GM12891 (cell line): Measurements from ENCODE around the gene CDH23.
"Not testable (repeated sequence)": the region's sequence is repeated elsewhere in the genome, so short reads cannot be mapped to it uniquely, and the experiment has no call there.

Experiments used
- DNase-seq: peaks from one replicate; pipeline ENCODE4 v3.0.0; 2011; ENCODE audit warnings: low spot score; ENCODE audit not compliant: insufficient read length
- FAIRE-seq: peaks from 2 replicates; lab custom pipeline; 2011; peaks lifted over from hg19 to GRCh38; lab: Jason Lieb, UNC
- PAX5 ChIP-seq: IDR thresholded peaks from 2 replicates; pipeline ENCODE4 v1.6.1; 2011; ENCODE audit warnings: low read length, moderate library complexity, mild to moderate bottlenecking; ENCODE audit not compliant: insufficient read depth, severe bottlenecking
- POLR2A ChIP-seq: IDR thresholded peaks from 2 replicates; pipeline ENCODE4 v1.6.1; 2011; ENCODE audit warnings: low read depth, low read length, control low read depth
- POLR2AphosphoS5 ChIP-seq: IDR thresholded peaks from 2 replicates; pipeline ENCODE4 v1.6.1; 2011; ENCODE audit warnings: low read depth, low read length, control low read depth
- POU2F2 ChIP-seq: IDR thresholded peaks from 2 replicates; pipeline ENCODE4 v1.6.1; 2011; ENCODE audit warnings: low read depth, mild to moderate bottlenecking, control low read depth, low read length, moderate library complexity
- SPI1 ChIP-seq: IDR thresholded peaks from 2 replicates; pipeline ENCODE4 v1.6.1; 2011; ENCODE audit warnings: low read depth, low read length, control low read depth
- TAF1 ChIP-seq: IDR thresholded peaks from 2 replicates; pipeline ENCODE4 v1.6.1; 2011; ENCODE audit warnings: low read depth, low read length, control low read depth

CDH23 gene

DNA sequence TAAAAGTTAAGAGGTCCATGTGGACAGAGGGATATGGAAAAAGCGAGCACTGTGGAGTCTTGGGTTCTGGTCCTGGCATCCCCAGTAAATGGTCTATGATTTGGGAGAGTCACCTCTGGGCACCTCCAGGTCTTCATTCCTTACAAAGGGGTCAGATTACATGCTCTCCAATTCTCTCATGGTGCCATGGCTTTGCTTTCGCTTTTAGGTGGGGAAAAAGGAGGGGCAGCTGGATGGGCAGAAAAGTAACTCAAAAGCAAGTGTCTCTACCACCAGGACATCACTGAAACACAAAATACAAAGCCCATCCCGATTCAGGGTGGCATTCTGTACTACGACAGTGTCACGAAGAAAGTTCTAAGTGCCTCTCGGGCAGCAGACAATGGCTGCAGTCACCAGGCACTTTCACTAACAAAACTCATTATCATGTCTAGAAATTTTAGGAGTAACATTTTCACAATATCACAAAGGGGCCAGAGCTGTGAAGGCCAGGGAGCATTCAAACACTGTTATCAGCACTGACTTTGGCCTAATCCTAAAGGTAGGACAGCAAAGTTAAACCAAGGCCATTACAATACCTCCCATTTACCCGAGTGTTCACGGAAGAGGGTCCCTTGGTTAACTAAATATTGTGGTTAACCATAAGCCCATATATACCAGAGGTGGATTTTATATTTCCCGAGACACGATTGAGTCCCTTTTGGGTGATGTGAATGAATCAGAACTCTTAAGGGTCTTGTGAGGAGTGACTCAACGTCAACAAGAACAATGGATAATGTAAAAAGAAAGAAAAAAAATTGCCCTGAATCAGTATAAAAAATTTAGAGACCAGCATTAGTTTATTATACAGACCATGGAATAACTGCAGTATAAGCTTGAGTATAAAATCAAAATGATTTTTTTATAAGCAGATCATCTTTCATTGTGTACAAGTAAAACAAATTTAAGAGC, 451.9 kb downstream of the CDH23 start:
- FAIRE-seq: no peak
- TF ChIP-seq SPI1 (no peak), TAF1 (no peak), POLR2AphosphoS5 (no peak), POLR2A (no peak), PAX5 (no peak), POU2F2 (no peak)
- no peak for DNase-seq

DNA sequence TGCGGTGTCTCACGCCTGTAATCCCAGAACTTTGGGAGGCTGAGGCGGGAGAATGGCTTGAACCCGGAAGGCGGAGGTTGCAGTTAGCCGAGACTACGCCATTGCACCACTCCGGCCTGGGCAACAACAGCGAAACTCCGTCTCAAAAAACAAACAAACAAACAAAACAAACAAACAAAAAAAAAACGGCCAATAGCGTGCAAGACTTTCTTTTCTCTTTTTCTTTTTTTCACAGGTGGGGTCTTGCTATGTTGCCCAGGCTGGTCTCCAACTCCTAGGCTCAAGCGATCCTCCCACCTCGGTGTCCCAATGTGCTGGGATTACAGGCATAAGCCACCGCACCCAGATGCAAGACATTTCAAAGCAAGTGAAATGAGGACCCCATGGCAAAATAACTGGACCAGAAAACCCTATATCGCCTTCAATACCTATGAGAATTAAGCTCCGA, 452.8 kb downstream of the CDH23 start:
- FAIRE-seq (no peak), DNase-seq (no peak)
- TF ChIP-seq PAX5 (no peak), POLR2AphosphoS5 (no peak), POU2F2 (no peak), POLR2A (no peak), TAF1 (no peak), SPI1 (no peak)

DNA sequence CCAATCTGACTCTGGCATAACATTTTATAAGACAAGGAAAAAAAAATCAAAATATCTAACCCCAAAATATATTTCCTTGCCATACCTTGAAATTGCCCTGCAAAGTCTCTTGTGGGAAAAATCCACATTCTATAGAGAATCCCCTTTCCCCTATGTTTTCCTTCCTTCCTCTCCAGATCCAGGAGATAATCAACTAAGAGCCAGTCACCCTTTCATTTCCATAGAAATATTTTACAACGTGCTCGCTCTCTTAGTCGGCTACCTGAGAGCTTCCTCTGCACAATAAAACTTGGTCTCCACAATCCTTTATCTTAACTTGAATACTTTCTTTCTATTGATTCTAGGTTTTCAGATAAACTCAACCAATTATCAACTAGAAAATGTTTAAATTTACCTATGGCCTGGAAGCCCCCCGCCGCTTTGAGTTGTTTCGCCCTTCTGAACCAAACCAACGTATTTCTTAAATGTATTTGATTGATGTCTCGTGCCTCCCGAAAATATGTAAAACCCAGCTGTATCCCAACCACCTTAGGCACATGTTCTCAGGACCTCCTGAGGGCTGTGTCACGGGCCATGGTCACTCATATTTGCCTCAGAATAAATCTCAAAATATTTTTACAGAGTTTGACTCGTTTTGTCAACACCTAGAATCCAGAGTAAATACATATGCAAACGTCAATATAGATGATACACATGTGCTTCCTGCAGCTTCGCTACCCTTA, 453.5 kb downstream of the CDH23 start:
- FAIRE-seq: peak; percentile 20

DNA sequence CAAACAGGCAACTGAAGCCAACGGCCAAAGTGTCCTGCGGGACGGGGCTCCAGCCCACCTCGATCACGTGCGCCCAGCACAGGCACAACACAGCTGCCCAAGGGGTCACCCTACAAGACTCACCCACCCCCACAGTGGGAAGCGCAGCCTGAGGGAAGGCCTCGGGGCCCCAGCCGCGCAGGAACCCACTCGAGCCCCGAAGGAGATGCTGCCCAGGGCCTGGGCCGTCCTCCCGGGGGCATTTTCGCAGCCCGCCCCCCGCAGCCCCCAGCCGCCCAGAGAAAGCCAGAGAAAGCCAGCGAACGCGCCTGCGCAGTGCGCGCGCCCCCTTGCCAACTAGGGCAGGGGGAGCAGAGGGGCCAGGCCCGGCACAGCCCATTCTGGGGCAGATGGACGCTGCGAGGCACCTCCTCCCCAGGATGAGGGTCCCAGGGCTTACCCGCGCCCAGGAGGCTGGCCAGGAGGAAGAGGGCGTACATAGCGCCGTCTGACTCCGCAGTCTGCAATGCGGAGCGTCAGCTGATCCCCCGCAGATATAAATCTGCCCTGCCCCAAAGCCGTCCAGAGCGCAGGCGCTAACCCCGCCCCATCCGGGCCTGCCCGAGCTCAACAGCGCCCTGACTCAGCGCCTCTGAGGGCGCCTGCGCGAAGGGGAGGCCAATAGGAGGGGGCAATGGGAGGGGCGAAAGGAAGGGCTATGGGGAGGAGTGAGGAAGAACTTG, 454.2 kb downstream of the CDH23 start, which contains the start of gene PSAP:
TSS of gene PSAP (minus strand) at position 509 of the 722 bp plus-strand sequence. CDS start at position 479, 30 bp downstream.
- DNase-seq: peak; percentile 98
- peak; percentile 97 for FAIRE-seq
- no peak for TF ChIP-seq PAX5
- TF ChIP-seq POLR2A: peak; percentile 99
- peak; percentile 60; the same call in 1 of the 2 replicates for TF ChIP-seq POU2F2
- no peak for TF ChIP-seq SPI1
- TF ChIP-seq POLR2AphosphoS5: peak; percentile 99
- TF ChIP-seq TAF1: peak; percentile 92

More for the DNA sequence above, 453.5 kb downstream of the CDH23 start:
- TF ChIP-seq POLR2AphosphoS5: no peak
- DNase-seq: no peak

DNA sequence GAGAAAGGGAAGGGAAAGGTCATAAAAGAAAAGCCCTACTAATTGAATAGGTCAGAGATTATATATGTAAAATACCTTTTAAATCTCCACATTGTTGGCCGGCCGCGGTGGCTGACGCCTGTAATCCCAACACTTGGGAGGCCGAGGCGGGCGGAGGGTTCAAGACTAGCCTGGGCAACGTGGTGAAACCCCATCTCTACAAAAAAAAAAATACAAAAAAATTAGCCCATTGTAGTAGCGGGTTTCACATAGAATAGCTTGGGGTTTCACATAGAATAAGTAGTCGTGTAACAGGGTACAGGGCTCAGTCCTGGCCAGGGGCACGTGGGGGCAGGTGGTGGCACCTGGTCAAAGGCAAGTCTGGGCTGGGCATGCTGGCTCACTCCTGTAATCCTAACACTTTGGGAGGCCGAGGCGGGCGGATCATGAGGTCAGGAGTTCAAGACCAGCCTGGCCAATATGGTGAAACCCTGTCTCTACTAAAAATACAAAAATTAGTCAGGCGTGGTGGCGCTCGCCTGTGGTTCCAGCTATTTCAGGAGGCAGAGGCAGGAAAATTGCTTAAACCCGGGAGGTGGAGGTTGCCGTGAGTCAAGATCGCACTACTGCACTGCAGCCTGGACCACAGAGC, 454.9 kb downstream of the CDH23 start:
- not testable (repeated sequence) for DNase-seq, FAIRE-seq

DNA sequence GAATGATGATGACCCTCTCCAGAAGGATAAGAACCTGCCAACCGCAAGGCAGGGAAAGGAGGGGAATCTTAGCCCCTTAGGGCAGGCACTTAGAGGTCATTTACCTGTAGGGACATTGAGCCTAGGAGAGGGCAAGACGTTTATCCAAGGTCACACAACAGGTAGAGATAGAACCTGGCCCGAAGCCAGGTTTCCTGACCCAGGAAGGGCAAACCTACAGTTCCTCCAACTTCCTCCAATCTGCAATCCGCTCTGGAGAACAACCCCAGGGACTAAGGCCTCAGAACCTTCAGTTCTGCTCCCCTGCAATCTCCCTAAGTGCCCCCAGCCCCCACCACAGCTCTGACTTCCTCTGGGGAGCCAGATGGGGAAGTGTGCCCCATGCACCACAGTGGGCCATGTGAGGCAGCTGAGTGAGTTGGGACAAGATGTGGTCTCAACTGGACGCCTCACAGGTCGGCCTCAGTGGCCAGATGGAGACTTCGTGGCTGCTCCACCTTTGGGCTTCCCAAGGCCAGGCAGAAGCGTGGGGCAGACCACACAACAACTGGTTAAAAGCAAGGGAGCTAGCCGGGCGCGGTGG, 455.7 kb downstream of the CDH23 start:
- FAIRE-seq (peak; percentile 47), DNase-seq (no peak)
- TF ChIP-seq PAX5: no peak
- TF ChIP-seq POU2F2: no peak
- peak; percentile 73 for TF ChIP-seq SPI1

DNA sequence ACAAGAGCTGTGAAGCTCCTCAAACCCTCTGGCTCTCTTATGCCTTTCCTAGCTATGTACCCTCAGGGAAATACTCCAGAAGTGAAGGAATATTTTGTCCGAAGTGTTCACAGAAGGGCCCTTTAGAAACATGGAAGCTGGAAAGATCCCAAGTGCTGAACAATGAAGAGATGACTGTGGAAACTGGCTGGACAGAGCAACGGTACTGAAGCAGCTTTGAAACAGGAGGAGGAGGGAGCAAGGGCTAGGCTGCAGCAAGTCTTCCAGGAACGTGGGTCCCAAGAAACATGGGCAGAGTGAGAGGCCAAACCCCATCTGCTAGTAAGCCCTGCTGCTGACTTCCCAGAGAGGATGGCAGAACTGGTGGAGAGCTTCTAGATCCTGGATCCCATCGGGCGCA, 457.3 kb downstream of the CDH23 start:
- no peak for FAIRE-seq
- DNase-seq: no peak
- TF ChIP-seq POLR2AphosphoS5 (no peak), POU2F2 (no peak), SPI1 (no peak), TAF1 (no peak), POLR2A (no peak)

DNA sequence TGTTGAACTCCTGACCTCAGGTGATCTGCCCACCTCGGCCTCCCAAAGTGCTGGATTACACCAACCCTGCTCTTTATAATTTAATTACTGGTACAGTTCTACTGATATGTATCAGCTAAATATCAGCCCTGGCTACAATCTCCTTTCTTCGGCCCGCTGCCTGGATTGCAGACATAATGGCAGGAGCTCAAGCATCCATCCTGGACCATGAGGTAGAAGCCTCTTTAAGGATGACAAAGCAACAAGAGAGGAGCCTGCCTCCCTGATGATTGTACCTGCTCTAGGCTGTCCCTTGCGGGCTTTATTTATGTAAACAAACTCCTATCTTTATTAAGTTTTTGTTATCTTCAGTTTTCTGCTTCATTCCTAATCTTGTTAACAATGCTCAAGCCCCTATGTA, 459.9 kb downstream of the CDH23 start:
- DNase-seq: no peak
- TF ChIP-seq POU2F2 (no peak), POLR2A (no peak), SPI1 (no peak), TAF1 (no peak)
- FAIRE-seq: no peak
